ENCODE data around the gene LIM2. TPM values are rescaled to one million over a fixed set of nuclear protein-coding genes. Genes with fewer than 3 reads are reported as not detected.

Gene LIM2
- total and polyA plus RNA-seq, 9 of the 15 experiments (the other 6 are each of a cell fraction or from before 2014, with no cell fraction given), result 0.07 to 0.45 (median 0.18) TPM; not detected in 4

- TF ChIP-seq THRA (IDR thresholded peaks at IDR 0.05) (no peak), RCOR1 (IDR thresholded peaks at IDR 0.05; ENCODE audit: borderline replicate concordance in 1 of 2, low read depth in 2 of 2, low read length in 2 of 2) (peak in 1 of 2 experiments; percentile 10; a peak in 1 of 4 replicates), ZBED1 (IDR thresholded peaks at IDR 0.05) (no peak), MED1 (CRISPR knock-in tag; IDR thresholded peaks at IDR 0.05; ENCODE audit: borderline replicate concordance) (no peak), NONO (IDR thresholded peaks at IDR 0.05; ENCODE audit: low read depth in 2 of 2, low read length in 1 of 2) (peak; percentile 78 to 92; a peak in 3 of 4 replicates), LARP7 (IDR thresholded peaks at IDR 0.05) (no peak), BRCA1 (IDR thresholded peaks at IDR 0.05) (no peak), BRCA1 (CRISPR knock-in tag; IDR thresholded peaks at IDR 0.05) (no peak), KLF16 (IDR thresholded peaks at IDR 0.05) (no peak), GABPA (tag; conservative IDR thresholded peaks at IDR 0.05; ENCODE audit: low read depth) (0 out of 2 replicates have a peak, but pooled peaks have one; percentile 19), ATF6 (CRISPR knock-in tag; IDR thresholded peaks at IDR 0.05) (no peak), SOX6 (IDR thresholded peaks at IDR 0.05) (peak; percentile 53), BCL6 (CRISPR knock-in tag; IDR thresholded peaks at IDR 0.05) (no peak), ETV6 (IDR thresholded peaks at IDR 0.05; ENCODE audit: borderline replicate concordance in 1 of 2, low read depth in 2 of 2, low read length in 1 of 2) (no peak), ETV6 (CRISPR knock-in tag; IDR thresholded peaks at IDR 0.05; ENCODE audit: borderline replicate concordance) (peak; percentile 67; the same call in 1 of the 2 replicates), AFF1 (IDR thresholded peaks at IDR 0.05; ENCODE audit: low read depth in 1 of 2, partially characterized antibody in 2 of 2) (no peak), CCAR2 (IDR thresholded peaks at IDR 0.05; ENCODE audit: low read depth, low read length) (no peak), ZBTB43 (CRISPR knock-in tag; IDR thresholded peaks at IDR 0.05) (no peak)
These were observed 47.8 kb downstream of the LIM2 start (continued) for GRCh38 chr19:51339687-51340656.
